Stimulated activated CD8-positive, alpha-beta memory T cell treated with anti-CD3 and anti-CD28 coated beads, Interleukin-12 subunit alpha, Interleukin-12 subunit beta, amount 100 ng/mL, for 4 hours (primary cell): Measurements from ENCODE around the gene NXPH3.

Experiments
- DNase-seq: peaks from one replicate; pipeline ENCODE4 v3.0.0-alpha.2; 2020; ENCODE audit warnings: low read depth

The NXPH3 gene

GRCh38 chr17:49592263-49592662, 16.6 kb downstream of the NXPH3 start:
- no peak for DNase-seq

DNA sequence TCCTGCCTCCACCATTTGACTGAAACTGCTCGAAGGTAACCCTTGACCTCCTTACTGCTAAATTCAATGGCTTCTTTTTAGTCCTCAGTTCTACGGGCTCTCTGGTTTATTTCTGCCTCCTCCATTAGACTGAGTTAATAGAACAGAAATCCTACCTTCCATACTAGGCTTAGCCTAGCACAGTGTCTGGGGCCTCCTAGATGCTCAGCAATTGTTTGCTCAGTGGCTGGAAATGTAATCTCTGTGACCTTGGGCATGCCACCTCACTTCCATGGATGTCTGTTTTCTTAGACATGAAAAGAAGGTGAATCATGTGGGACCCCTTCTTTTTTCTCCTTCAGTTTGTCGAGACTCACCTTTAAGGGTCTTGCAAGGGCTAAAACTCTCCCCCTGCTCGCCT, 19.7 kb downstream of the NXPH3 start:
- no peak for DNase-seq

DNA sequence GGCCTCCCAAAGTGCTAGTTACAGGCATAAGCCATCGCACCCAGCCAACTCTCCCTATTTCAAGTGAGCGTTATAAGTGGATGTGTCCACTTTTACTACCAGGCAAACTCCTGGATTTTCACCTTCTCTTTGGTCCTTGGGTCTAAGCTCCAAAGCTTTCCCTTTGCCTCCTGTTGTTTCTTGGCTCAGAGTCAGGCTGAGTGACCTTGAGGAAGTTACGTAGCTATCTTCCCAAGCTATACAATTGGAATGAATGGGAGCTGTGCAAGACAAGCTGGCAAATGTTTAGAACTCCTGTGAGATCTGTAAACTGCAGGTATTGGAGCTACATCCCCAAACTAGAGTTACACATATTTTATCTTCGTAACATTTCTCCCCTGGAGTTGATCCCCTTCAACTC, 20.3 kb downstream of the NXPH3 start:
- DNase-seq, result no peak

- DNase-seq, result no peak
Observed at GRCh38 chr17:49596613-49597244, 21.1 kb downstream of the NXPH3 start.

DNA sequence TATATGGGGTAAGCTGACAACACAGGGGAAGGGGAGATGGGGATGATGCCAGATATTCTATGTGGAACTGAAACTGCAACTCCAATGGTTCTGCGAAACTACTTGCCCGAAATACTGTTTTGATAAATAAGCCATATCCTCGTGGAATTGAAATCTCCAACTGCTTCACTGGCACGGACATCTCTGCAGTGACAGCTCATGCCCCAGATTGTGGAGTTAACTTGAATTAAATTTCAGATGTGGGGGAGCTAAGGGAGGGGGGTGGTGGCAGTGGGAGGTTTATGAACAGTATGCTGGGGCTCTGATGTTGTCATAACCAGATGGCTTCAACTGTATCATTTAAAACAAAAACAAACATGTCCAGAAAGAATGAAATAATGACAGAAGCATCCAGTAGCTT, 21.8 kb downstream of the NXPH3 start:
- no peak for DNase-seq

- DNase-seq, result no peak
Observed at GRCh38 chr17:49597928-49598655, 22.4 kb downstream of the NXPH3 start.

DNA sequence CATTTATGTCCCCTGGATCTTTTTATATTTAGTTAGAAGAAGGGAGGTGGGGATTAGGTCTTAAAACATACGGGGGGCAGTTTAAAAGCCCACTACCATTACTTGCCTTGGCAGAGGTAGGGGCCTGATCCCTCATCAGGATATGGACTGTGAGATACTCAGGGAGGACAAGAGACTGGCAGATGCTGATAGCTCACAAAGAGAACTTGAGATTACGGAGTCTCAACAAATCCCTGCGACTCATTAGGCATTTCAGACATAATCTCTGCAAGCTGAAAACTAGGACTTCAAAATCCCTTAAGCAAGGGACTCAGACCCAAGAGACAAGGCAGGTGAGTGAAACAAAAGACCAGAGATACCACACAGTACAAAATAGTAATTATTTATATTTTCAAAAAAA, 23.2 kb downstream of the NXPH3 start:
- no peak for DNase-seq

GRCh38 chr17:49600949-49601348, 25.3 kb downstream of the NXPH3 start:
- DNase-seq, result no peak

- no peak for DNase-seq
Observed at GRCh38 chr17:49602783-49603182, 27.1 kb downstream of the NXPH3 start.

GRCh38 chr17:49603238-49603637, 27.6 kb downstream of the NXPH3 start:
- no peak for DNase-seq

DNA sequence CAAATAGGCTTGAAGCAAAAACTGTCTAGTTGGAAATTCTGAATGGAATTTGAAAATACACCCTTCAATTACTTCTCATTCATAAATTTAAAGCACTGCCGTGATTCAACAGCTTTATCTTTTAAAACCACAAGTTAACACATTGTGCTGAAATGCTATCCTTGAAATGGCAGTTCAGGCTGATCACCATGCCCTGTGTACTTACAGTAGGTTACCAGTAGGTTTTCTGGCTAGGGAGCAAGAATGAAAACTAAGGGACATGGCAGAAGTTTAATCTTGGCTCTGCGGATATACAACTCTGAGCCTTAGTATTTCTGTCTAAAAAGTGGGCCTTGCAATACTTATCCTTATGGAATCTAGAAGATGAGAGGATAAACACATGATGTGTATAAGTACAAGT, 28.0 kb downstream of the NXPH3 start:
- DNase-seq, result no peak

DNA sequence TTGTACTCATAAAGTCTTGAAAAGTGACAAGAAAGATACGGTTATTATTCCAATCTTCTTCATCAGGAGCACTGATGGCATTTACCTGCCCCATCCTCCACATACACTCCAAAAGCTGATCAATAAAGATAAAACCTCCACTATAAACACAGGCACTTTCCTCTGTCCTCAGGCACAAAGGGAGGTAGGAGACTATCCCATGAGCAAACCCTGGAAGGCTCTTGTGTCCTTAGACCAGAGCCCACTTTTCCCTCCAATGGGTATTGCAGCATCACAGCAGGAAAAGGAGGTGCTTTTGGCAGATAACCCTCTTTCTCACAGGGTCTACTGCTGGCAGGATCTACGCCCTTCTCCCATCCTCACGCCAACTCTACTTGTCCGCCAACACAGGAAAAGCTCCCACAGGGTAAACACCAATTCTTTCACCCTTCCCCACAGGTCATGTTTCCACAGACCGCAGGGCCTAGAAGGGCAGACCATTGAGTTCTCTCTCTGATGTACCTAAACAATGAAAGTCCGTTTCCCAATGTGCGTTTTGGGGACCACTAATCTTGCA, 28.7 kb downstream of the NXPH3 start:
- DNase-seq, result no peak

- no peak for DNase-seq
Observed at GRCh38 chr17:49610883-49611584, 35.4 kb downstream of the NXPH3 start.

DNA sequence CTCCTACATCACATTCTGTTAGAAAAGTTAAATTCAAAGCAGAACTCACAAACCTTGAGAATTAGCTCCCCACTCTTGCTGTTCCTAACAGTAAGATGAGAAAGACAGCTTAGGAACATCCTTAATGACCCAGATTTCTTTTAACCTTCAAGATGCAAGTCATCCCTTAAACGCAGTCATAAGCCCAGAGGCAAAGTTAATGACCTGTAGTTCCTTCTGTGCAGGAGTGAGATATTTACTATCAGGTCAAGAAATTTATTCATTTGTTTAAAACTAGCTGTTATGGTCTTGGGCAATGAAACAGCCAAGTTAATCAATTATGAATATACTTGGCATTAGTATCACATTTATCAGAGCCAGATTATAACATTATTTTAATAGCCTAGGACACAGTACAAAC, 37.1 kb downstream of the NXPH3 start:
- no peak for DNase-seq

GRCh38 chr17:49613182-49613800, 37.6 kb downstream of the NXPH3 start:
- DNase-seq, result no peak

GRCh38 chr17:49616086-49616485, 40.4 kb downstream of the NXPH3 start:
- DNase-seq, result no peak

DNA sequence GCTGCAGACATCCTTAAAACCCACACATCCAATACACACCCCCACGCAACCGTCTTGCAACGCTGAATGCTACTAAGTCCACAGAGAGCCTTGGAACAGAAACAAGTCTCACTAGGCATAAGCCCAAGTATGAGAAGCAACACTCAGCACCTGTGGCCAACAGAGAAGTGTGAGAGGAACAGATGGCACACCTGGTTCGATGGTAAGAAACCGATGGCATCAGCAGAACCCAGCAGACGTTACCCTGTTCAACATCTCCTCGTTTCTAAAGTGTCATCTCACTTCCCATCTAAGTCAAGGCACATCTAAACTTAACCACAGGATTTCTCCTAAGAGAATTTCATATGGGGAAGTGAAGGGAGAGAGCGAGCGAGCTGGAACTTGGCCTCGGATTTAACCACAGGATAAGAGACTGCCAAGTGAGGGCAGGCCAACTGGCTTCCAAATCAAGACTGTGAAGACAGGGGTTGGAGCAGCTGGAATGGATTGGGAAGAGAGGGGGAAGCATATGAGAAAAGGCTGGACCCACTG, 41.0 kb downstream of the NXPH3 start:
- DNase-seq, result no peak

GRCh38 chr17:49618028-49618611, 42.4 kb downstream of the NXPH3 start:
- DNase-seq, result no peak

DNA sequence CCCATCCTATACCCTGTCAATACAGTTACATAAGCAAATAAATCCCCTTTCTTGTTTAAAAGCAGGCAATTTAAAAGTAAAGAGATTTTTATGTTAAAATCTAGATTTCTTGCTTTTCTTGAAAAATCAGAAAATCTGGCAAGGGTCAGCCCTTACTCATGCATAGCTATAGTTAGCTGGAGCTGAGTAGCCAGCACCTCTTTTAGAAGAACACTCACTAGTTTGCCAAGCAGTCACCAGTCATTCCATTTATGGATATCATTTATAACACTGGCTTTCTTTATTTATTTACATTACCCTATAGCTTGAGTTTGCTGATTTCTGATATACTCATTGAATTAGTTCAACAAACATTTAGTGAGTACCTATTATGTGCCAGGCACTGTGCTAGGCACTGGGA, 45.7 kb downstream of the NXPH3 start:
- DNase-seq, result no peak

- DNase-seq, result no peak
Observed at GRCh38 chr17:49621946-49622529, 46.4 kb downstream of the NXPH3 start.

DNA sequence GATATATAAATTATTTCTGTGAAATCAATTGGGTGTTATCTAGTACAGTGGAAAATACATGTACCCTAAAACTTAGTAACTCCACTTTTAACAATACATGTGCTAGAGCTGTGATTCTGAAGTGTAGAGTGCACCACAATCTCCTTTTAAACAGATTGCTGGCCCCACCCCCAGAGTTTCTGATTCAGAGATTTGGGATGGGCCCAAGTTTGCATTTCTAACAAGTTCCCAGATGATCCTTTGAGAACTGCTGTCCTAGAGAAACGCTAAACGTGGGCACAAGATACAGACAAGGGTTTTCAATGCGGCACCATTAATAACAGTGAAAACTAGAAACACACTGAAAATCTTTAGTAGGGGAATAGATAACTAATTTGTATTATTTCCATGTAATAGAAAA, 49.2 kb downstream of the NXPH3 start:
- DNase-seq, result no peak

DNA sequence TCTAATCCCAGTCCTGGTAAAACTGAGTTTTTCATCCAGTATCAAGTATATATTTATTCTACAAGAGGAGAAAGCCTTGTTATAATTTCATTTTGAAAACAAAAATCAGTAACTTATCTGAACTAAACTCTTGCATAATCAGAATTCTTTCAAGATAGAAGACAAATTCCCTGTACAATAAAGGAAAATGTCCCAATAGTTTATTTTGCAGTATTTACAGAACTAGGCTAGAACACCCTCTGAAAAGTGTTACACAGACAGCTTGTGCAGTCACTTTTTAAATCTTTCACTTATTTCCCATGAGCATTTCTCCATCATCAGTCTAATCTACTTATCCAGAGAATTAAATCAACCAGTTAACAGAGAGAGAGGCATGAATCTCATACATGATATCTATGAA, 53.8 kb downstream of the NXPH3 start:
- DNase-seq, result no peak
